HG02943 (cell line): ENCODE data around the gene TMEM87B.

Experiments used
- ATAC-seq: cut with Tn5 transposase; IDR thresholded peaks from one replicate; pipeline ENCODE4 v1.9.1; 2021; ENCODE audit warnings: mild to moderate bottlenecking, low read depth, moderate library complexity; ENCODE audit not compliant: unreplicated experiment

The TMEM87B gene

DNA sequence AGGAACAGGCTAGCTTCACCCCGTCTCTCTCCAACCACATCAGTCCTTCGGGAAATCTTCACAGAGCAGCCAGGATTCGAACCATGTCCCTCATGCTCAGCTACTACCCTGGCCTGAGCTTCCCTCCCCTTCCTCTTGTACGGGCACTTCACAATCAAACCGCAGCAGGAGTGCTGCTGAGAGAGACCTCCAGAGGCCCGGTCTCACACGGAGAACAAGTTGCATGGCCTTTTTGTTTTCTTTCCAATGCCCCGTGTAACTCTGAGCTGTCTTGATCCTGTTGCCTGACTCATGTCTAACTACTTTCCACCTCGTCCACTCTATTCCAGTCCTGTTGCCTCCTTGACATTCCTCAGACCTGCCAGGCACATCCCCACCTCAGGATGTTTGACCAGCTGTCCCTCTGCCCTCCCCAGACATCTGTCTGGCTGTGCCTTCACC lies 108.5 kb downstream of the TMEM87B start:
- ATAC-seq, result no peak

- ATAC-seq, result no peak
Measured at GRCh38 chr2:112164876-112165275, 109.8 kb downstream of the TMEM87B start.

DNA sequence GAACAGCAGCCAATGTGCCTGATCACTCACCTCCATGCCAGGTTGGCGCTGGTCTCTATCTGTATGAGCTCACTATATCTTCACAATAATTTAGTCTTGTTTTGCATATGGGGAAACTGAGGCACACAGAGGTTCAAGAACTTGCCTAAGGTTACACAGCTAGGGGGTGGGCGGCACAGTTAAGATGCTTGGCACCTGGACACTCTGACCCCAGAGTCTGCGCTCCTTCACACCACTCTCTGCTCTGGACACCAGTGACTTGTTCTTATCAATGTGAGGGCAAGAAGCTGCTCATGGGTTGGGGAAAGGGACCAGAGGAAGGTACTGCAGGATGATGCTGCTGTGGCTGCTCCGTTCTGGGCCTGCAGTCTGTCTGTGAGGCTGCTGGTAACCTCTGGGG lies 110.2 kb downstream of the TMEM87B start:
- ATAC-seq, result no peak

DNA sequence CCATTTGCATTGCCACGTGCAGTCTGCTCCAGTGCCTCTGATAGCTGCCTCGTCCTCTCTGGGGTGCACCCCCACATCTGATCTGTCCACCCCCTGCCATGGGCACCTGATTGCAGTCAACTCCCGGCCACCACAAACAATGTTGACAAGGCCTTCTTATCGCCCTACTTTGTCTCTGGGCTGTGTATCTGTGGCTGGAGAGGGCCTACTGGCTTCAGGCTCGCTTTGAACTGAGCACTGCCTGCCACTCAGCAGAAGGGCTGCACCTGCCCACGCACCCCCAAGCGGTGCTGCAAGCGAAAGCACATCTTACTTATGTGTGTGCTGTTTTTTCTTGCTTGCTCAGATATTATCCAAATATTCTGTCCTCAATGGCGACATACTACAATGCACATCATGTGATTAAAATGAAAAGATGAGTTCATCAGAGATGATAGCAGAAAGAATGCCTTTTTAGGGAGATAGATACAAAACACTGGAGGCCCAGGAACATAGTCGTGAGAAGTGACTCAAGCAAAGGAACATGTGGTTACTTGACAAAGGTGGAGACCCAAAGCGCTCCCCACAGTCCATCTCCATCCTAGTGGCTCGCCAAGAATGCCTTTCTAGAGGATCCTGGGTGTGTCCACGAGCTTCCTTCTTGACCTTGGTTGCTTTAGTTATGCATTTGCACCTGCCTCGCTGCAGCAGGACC lies 111.9 kb downstream of the TMEM87B start:
- ATAC-seq, result no peak

DNA sequence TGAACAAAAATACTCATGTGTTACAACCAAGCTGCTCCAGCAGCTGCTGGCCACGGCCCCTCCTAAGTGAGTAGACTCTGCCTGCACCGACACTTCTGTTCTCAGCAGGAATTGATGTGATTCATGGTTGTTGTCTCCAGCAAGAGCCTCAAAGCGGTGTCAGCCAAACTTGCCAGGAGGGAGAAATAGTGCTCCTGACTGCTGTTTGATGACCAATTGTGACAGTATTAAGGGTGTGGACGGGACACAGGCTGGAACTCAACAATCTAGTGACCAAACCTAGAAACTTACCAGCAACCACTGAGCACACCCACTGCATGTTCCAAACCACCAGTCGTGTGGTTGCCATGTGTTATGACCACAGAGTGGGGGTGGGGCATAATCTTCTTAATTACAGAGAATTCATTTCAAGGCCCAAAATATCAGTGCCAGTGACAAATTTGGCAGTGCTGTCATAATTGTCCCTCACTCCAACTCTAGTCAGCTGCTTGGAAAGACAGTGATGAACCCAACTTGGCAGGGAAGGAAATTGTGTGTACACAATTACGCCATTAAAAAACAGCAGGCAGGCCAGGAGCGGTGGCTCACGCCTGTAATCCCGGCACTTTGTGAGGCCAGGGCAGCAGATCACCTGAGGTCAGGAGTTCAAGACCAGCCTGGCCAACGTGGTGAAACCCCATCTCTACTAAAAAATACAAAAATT lies 113.5 kb downstream of the TMEM87B start:
- ATAC-seq, result no peak
